Spleen (tissue), 7 donors: ENCODE data around the gene SAMD10.

ENCODE experiments used
- CTCF ChIP-seq, 11 experiments: fragments of 200-600 bp in 7 of 11; fragments of 450-650 bp in 4 of 11; sonication (generic) in 4 of 11; IDR thresholded peaks in 8 of 11; conservative IDR thresholded peaks in 3 of 11; 1 replicate in 7 of 11; 2 replicates in 4 of 11; pipeline versions ENCODE4 v1.4.0 to v1.8.0; 2016 to 2021; ENCODE audit warnings: antibody characterized with exemption in 11 of 11, inconsistent platforms in 4 of 11, mild to moderate bottlenecking in 1 of 11
- POLR2A ChIP-seq, 3 donors: fragments of 450-650 bp; IDR thresholded peaks; one replicate each; pipeline ENCODE4 v1.5.1; 2017; ENCODE audit warnings: antibody characterized with exemption in 3 of 3, mild to moderate bottlenecking in 1 of 3
- POLR2AphosphoS5 ChIP-seq, 3 donors: sonication (generic); formaldehyde crosslinking; IDR thresholded peaks; one replicate each; pipeline ENCODE4 v1.5.1; 2017; ENCODE audit warnings: antibody characterized with exemption in 3 of 3
- donor health status: DM: no; HTN: no; CAD: no; lungs with moderate emphysema.
- donor health status: DM: no; HTN: no; CAD: no.
- donor health status: DM: no; HTN: no; CAD: no.

DNA sequence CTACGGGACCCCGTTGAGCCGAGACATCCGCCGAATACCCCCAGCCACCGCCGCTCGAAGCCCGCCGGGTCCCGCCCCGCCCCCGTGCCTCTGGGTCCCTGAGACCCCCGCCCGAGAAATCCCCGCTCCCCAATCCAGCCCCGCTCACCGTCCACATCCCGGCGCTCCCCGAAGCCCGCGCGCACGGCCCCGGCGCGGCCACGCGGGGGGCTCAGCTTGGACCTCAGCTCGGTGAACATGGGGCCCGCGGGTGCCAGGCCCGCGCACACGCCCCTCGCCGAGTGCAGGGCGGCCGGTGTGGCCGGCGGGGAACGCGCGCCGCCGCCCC lies 249 bp downstream of the SAMD10 start:
- TF ChIP-seq CTCF (IDR thresholded peaks at IDR 0.05 in 8 of 11, conservative IDR thresholded peaks at IDR 0.05 in 3 of 11) (no peak), POLR2AphosphoS5 (IDR thresholded peaks at IDR 0.05) (no peak), POLR2A (IDR thresholded peaks at IDR 0.05) (no peak)
